ENCODE data around the gene CLDN6.

Gene CLDN6

GRCh38 chr16:3017344-3017743, 639 bp downstream of the CLDN6 start:
- no peak for ATAC-seq
- TF ChIP-seq ZNF8 (CRISPR knock-in tag; IDR thresholded peaks at IDR 0.05), result no peak

- no peak for TF ChIP-seq BACH2 (CRISPR knock-in tag; IDR thresholded peaks at IDR 0.05; ENCODE audit: borderline replicate concordance)
- no peak for TF ChIP-seq CREB5 (CRISPR knock-in tag; IDR thresholded peaks at IDR 0.05; ENCODE audit: low read depth)
- no peak for TF ChIP-seq SNAI2 (CRISPR knock-in tag; IDR thresholded peaks at IDR 0.05)
- TF ChIP-seq ZC3H10 (CRISPR knock-in tag; IDR thresholded peaks at IDR 0.05), result no peak
- no peak for TF ChIP-seq PATZ1 (CRISPR knock-in tag; IDR thresholded peaks at IDR 0.05; ENCODE audit: borderline replicate concordance)
- no peak for TF ChIP-seq TOX (CRISPR knock-in tag; IDR thresholded peaks at IDR 0.05; ENCODE audit: borderline replicate concordance)
- TF ChIP-seq ARNTL (CRISPR knock-in tag; IDR thresholded peaks at IDR 0.05; ENCODE audit: borderline replicate concordance, low read depth), result no peak
- no peak for TF ChIP-seq CSDC2 (CRISPR knock-in tag; IDR thresholded peaks at IDR 0.05)
- TF ChIP-seq ESRRG (CRISPR knock-in tag; IDR thresholded peaks at IDR 0.05), result no peak
- no peak for TF ChIP-seq ZNF8 (CRISPR knock-in tag; IDR thresholded peaks at IDR 0.05)
- no peak for TF ChIP-seq ZNF565 (CRISPR knock-in tag; conservative IDR thresholded peaks at IDR 0.05; ENCODE audit: low read depth)
- no peak for ATAC-seq
Measured at GRCh38 chr16:3015865-3016521, 2.0 kb downstream of the CLDN6 start.

GRCh38 chr16:3014971-3015370, 3.0 kb downstream of the CLDN6 start:
- TF ChIP-seq GLIS3 (CRISPR knock-in tag; IDR thresholded peaks at IDR 0.05) (no peak), ZNF70 (CRISPR knock-in tag; IDR thresholded peaks at IDR 0.05) (no peak), TSHZ2 (CRISPR knock-in tag; IDR thresholded peaks at IDR 0.05) (no peak)
- ATAC-seq, result no peak

- no peak for ATAC-seq
- TF ChIP-seq ZNF70 (CRISPR knock-in tag; IDR thresholded peaks at IDR 0.05) (no peak), ZNF565 (CRISPR knock-in tag; conservative IDR thresholded peaks at IDR 0.05; ENCODE audit: low read depth) (no peak), PPARA (CRISPR knock-in tag; IDR thresholded peaks at IDR 0.05; ENCODE audit: borderline replicate concordance) (no peak), CSDC2 (CRISPR knock-in tag; IDR thresholded peaks at IDR 0.05) (no peak), TCF4 (CRISPR knock-in tag; IDR thresholded peaks at IDR 0.05; ENCODE audit: borderline replicate concordance) (no peak), POU6F1 (CRISPR knock-in tag; IDR thresholded peaks at IDR 0.05; ENCODE audit: borderline replicate concordance, low read depth) (no peak), ZC3H10 (CRISPR knock-in tag; IDR thresholded peaks at IDR 0.05) (no peak), ZNF8 (CRISPR knock-in tag; IDR thresholded peaks at IDR 0.05) (no peak), CREB5 (CRISPR knock-in tag; IDR thresholded peaks at IDR 0.05; ENCODE audit: low read depth) (no peak), GLIS3 (CRISPR knock-in tag; IDR thresholded peaks at IDR 0.05) (no peak), TOX (CRISPR knock-in tag; IDR thresholded peaks at IDR 0.05; ENCODE audit: borderline replicate concordance) (no peak), RARB (CRISPR knock-in tag; IDR thresholded peaks at IDR 0.05) (no peak), ARNTL (CRISPR knock-in tag; IDR thresholded peaks at IDR 0.05; ENCODE audit: borderline replicate concordance, low read depth) (no peak), OSR1 (CRISPR knock-in tag; IDR thresholded peaks at IDR 0.05) (no peak), ISL1 (CRISPR knock-in tag; IDR thresholded peaks at IDR 0.05) (no peak), ZFP30 (CRISPR knock-in tag; IDR thresholded peaks at IDR 0.05) (no peak), TSHZ2 (CRISPR knock-in tag; IDR thresholded peaks at IDR 0.05) (no peak)
Measured at GRCh38 chr16:3013998-3014690, 3.8 kb downstream of the CLDN6 start.
